CD4-positive, alpha-beta T cell treated with Interleukin-15 for 1 hour (primary cell): ENCODE results near the gene UNC5A.
A peak's percentile ranks its signal among the peaks of the same experiment; 100 is the strongest.

Source experiments
- DNase-seq: peaks from one replicate; pipeline ENCODE4 v3.0.0-alpha.2; 2020

The UNC5A gene

DNA sequence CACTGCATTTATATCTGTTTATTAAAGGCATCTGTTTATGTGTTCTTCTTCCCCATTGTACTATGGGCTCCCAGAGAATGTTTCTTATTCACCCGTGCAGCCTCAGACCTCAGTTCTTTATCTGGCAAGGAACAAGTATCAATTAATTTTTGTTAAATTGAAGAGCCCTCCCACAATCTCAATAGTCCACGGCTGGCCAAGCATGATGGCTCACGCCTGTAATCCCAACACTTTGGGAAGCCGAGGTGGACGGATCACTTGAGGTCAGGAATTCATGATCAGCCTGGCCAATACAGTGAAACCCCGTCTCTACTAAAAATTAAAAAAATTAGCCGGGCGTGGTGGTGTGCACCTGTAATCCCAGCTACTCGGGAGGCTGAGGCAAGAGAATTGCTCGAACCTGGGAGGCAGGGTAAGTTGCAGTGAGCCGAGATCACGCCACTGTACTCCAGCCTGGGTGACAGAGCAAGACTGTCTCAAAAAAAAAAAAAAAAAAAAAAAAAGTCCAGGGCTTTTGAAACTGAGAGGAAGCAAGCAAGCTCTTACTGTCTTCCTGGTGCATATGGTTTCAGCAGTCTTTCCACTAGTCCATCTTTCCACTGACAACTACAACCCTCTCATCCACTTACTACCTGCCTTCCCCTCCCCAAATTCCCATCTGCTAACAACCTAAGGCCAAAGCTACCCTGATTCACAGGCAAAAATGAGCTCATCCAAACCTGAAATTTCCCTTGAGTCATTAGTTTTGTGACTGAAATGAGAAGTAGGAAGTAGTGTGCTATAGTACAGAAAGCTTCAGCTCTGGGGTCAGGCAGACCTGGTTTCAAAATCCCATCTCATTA lies 91.1 kb downstream of the UNC5A start:
- peak; percentile 15 for DNase-seq

DNA sequence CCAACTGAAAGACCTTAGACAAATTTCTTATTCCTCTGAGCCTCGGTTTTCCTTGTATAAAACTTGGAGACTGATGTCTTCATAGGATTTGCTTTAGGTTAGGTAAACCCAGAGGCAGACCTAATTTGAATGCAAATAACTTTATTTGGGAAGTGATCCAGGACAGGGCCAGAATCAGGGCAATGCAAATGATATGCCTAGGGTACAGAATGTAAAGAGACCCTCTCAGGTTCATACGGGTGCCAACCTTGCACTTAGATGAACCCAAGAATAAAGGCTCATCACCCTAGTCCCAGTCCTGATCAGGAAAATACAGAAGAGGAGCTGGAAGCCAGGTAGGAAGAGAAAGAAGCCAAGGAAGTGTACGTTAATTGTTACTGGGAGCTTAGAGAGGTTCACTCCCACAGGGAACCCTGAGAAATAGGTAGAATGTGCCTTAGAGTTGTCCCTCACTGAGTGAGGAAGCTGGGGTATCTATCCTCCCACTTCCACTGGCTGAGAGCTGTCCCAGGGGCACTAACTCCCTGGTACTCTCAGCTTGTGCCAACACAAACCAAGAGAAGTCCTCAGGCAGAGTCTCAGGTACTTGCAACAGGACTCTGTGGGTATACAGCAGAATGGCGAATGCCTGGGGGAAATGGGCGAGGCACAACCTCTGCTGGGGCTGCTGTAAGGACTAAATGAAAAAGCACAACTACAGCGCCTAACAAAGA lies 91.9 kb downstream of the UNC5A start:
- peak; percentile 9 for DNase-seq

DNA sequence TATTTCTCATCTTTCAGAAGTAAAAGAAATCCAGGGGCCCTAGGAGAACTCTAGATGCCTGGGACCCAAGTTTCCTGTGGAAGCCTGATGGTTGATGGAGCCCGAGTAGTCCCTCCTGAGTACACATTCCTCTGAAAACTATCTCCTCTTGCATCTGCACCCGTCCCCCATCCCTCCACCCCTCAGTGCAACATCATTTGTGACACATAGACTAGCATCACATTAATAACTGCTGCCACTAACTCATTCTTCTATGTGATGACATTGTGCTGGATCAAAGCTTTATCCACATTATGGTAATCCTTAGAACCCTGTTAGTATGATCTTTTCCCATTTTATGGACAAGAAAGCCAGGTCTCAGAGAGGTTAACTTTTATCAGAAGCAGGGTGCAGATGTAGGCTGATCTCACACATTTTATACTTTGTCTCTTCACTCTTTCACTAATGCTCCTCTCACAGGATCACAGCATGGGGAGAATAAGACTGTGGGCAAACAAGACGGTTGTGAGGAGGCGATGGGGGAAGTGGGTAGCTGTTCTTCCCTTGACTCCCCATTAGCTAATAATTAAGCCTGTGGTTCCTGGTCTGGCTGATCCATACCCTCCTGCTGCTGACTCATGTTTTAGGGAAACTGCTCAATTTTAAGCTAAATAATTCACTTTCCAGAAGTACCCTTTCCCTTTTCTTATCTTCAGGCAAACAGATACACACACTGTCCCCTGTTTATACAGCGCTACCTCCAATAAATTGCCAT lies 92.7 kb downstream of the UNC5A start:
- DNase-seq, result peak; percentile 8

DNA sequence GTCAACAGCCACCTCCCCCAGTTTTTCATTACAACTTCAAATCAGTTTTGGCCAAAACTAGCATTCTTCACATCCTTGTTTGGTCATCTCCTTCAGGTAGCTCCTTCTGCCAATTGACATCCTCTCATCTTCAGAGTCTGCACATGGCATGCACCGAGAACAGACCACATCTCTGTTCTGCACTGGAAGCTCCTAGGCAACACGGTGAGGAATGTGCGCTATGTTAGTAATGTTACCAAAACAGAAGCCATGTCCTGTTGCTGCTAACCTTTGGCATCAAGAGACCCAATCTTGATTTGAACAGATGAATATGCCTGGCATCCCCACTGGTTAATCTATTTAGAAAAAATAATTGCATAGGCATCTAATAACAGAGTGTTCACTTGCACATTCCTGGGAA lies 93.9 kb downstream of the UNC5A start:
- DNase-seq, result no peak

DNA sequence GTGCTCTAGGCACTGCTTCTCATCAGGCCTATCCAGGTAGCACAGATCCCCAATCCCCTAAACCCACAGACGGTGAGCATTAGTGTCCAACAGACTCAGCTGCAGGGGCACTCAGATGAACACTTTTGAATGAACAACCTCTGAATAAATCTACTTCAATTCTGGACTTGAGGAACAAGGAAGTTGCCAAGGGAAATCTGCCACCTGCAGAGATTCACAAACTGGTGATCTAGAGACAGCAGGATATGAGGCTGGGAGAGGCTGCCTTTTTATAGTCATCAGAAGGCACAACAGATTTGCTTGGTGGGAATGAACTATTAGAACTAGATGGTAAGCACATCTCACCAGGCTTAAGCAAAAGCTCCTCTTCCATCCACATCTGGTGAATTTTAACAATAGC lies 95.8 kb downstream of the UNC5A start:
- DNase-seq, result no peak

DNA sequence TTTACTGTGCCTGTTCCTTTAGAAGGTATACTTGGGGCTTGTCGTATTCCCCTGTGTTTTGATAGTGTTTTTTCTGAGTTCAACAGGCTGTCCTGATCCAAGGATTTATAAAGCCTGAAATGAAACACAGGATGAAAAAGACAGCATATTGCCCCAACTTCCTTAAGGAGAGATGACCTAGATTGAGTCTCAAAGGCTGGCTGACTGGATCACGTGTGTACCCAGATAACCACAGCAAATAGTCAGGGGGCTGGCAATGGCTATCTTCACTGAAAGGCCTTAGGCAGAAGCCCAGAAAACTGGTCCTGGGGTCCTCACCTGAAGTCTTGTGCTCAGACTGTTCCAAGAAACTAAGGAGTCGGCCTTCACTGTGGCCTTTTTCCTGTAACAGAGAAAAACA lies 96.4 kb downstream of the UNC5A start:
- no peak for DNase-seq

DNA sequence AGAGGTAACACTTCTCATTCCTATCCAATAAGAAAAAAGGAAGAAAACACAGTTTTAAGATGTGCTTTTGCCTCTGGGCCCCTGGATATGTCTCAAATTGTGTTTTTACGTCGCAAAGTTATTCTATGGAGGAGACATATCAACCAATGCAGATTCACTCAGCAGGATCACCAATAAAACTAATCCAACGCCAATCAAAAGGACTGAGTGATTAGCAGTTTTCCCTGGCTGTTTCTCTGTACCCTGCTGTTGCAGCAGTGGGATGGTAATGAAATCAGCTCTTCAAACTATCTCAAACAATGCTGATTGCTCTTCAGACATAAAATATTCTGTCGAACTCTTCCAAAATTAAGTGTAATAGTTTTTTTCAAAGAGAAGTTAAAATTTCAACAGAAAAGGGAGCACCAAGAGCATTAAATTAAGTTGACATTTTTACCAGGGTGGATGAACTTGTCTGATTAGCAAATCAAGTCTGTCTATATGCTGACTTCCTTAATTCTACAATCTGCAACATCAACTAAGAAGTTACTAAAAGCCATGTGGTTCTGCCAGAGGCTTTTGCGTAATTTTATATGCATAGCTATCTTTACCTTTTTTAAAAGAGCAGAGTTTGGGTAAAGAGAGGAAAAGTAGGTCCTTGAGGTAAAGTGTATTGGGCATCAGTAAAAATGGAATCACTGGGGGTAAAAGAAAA lies 98.5 kb downstream of the UNC5A start:
- no peak for DNase-seq

DNA sequence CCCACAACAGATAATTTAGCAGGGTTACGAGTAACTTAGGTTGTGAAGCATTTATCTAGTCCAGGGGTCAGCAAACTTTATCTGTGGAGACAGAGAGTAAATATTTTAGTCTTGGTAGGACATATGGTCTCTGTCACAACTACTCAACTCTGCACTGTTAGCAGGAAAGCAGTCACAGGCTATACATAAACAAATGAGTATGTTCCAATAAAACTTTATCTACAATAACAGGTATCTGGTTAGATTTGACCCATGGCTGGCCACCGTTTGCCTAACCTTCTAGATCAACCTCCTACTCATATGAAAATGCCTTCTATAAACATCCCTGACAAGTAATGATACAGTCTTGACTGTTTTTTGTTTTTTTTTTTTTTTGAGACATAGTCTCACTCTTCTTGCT lies 101.8 kb downstream of the UNC5A start:
- DNase-seq, result no peak

DNA sequence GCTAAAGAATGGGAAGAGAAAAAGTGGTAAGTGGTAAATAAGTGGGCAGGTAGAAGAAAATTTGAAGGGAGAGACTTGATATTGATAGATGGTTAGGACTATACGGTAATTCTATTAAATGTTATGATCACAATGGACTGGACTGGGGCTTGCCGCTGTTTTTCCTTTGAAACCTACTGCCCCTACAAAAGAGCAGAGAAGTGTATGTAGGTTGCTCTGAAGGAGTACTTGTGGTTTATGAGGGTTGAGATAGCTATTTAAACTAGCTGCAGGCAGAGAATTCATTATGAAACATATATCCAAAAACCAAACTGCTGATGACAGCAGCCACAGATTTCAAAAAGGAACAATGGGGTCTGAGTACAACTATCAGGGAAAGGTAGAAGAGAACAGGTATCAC lies 105.5 kb downstream of the UNC5A start:
- no peak for DNase-seq

DNA sequence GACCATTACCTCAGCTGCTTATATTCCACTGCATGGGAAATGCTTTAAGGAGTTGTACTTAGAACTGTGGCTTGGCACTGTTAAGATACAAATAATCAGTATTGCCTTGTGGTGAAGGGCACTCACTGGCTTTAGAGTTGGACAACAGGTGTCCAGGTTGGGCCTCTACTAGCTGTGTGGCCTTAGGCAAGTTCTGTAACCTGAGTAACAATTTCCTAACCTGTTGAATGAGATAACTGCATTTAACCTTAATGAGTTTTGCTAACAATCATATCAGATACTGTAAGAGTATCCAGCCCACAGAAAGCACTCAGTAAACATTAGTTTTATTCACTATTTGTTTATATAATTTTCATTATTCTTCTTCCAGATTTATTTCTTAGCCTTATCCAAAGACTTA lies 106.0 kb downstream of the UNC5A start:
- no peak for DNase-seq

DNA sequence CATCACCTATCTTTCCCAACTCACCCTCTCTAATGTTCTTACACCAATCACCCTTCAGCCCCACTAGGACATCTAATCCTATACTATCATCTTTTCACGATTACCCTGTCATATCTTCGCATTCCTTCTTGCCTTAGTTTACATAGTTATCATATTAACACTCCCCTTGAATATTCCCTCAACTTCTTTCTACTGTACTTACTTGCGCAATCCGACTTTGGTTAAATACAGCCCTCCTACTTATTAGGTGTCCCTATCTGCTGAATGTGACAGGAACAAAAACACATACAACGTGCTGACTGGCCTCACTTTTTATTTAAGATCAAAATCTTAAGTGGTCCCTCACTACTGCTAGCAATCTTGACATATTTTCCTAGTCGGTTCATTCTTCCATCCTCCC lies 108.3 kb downstream of the UNC5A start:
- no peak for DNase-seq

DNA sequence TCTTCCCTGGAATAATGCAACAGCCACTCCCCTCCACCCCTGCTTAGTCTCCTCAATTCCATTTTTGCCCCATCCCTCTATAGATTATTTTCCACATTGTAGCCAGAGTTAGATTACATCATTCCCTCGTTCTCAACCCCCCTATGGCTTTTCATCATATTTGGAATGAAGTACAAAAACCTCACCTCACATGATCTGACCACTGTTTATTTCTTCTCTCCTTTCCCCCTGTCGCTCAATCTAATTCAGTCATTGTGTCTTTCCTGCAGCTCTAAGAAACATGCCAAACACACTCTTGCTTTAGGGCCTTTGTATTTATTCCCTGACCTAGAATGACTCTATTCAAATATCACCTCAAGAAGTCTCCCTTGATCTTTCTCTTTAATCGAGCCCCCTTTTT lies 111.4 kb downstream of the UNC5A start:
- no peak for DNase-seq

DNA sequence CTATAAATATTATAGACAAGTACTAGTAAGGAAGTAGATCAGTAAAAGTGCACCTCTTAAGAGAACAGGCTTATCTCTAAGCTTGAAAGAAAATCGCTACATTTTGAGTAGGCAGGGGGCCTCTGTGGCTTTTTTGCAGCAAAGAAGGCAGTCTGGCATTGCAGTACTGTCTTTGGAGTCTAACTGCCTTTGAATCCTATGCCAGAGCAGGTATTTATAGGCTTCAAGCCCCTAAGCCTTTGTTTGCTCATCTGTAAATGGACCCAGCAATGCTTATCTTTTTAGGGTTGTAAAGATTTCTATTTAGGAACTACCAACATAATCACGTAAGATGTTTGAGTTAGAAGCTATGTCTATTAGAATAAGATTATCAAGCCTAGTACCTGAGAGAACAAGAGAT lies 112.5 kb downstream of the UNC5A start:
- no peak for DNase-seq

DNA sequence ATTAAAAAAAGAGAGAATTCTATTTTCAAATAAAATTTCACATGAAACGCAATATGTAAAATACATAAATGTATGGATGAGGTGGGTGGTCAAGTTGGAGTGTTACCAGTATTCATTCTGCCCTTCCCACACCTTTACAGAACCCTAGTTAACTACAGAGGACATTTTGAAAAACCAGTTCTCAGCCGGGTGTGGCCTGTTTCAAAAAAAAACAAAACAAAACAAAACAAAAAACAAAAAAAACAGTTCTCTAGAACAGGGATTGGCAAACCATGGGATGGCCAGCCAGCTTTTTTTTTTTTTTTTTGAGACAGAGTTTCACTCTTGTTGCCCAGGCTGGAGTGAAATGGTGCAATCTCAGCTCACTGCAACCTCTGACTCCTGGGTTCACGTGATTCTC lies 117.2 kb downstream of the UNC5A start:
- DNase-seq, result no peak

DNA sequence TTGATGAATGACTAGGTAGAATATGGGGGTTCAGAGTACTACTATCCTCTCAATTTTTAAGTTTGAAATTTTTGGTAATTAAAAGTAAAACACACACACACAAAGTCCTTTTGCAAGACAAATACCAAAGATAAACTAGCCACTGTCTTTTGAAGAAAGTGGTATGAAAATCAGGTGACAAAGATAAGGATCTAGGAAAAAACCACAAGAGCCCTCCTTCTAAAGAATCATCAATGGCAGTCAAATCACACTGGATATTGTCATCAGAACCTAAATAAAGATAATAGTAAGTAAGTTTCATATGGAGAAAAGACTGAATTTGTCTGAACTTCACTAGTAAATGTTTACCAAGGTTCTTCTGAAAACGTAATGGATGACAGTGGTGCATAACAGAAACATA lies 119.3 kb downstream of the UNC5A start:
- no peak for DNase-seq
